PC-3 (cell line): ENCODE measurements around the gene SNRPD1. TPM values are rescaled to one million over a fixed set of nuclear protein-coding genes. Genes with fewer than 3 reads are reported as not detected.

Source experiments
- ATAC-seq: fragments of 200-7000 bp; cut with Tn5 transposase; 2 replicates; pipeline ENCODE4 v1.9.1; 2020; ENCODE audit warnings: mild to moderate bottlenecking, moderate library complexity
- BruUV-seq: library from RNA; stranded (reverse); fragments of 400-500 nt; replicated peaks from 2 replicates; lab custom pipeline; 2021; lab: Mats Ljungman, UMichigan
- CTCF ChIA-PET: fragments of 300-600 bp; sonication (Branson Sonifier 250); formaldehyde crosslinking; loops from one replicate; lab custom pipeline; 2022; ENCODE audit warnings: antibody characterized with exemption; lab: Charles Lee
- POLR2A ChIA-PET: fragments of 300-600 bp; sonication (Branson Sonifier 250); formaldehyde crosslinking; loops from one replicate; lab custom pipeline; 2022; ENCODE audit warnings: antibody characterized with exemption; ENCODE audit not compliant: unreplicated experiment; lab: Charles Lee
- DNase-seq: peaks from one replicate; pipeline ENCODE4 v3.0.0-alpha.2; 2015
- H2AFZ ChIP-seq: fragments of 300-600 bp; sonication (generic); 2 replicates; pipeline ENCODE4 v1.6.0; 2016; ENCODE audit warnings: antibody characterized with exemption, low read length
- H3F3A ChIP-seq: fragments of 300-600 bp; sonication (generic); one replicate; pipeline ENCODE4 v1.6.0; 2017; ENCODE audit warnings: antibody characterized with exemption, low read length, control low read depth, mild to moderate bottlenecking; ENCODE audit not compliant: unreplicated experiment
- H3K27ac ChIP-seq: fragments of 300-600 bp; sonication (generic); 2 replicates; pipeline ENCODE4 v1.5.1; 2016; ENCODE audit warnings: mild to moderate bottlenecking, low read length
- H3K27me3 ChIP-seq: fragments of 300-600 bp; sonication (generic); 2 replicates; pipeline ENCODE4 v1.6.1; 2016; ENCODE audit warnings: low read length, mixed read lengths
- H3K36me3 ChIP-seq: fragments of 300-600 bp; sonication (generic); 2 replicates; pipeline ENCODE4 v1.6.1; 2016; ENCODE audit warnings: low read depth, mixed run types, low read length, mixed read lengths
- H3K4me1 ChIP-seq: fragments of 300-600 bp; sonication (generic); 2 replicates; pipeline ENCODE4 v1.5.1; 2016; ENCODE audit warnings: low read length; ENCODE audit not compliant: insufficient read depth
- H3K4me2 ChIP-seq: fragments of 300-600 bp; sonication (generic); 2 replicates; pipeline ENCODE4 v1.6.0; 2016; ENCODE audit warnings: low read length
- H3K4me3 ChIP-seq: fragments of 300-600 bp; sonication (generic); 2 replicates; pipeline ENCODE4 v1.5.1; 2016; ENCODE audit warnings: mild to moderate bottlenecking, low read length, mixed read lengths
- H3K79me2 ChIP-seq: fragments of 300-600 bp; sonication (generic); 2 replicates; pipeline ENCODE4 v1.6.1; 2017; ENCODE audit warnings: low read length, mixed read lengths
- H3K9ac ChIP-seq: fragments of 300-600 bp; sonication (generic); 2 replicates; pipeline ENCODE4 v1.6.0; 2016; ENCODE audit warnings: mild to moderate bottlenecking, low read length
- H3K9me2 ChIP-seq: fragments of 300-600 bp; sonication (generic); replicated peaks from 2 replicates; pipeline ENCODE4 v1.6.1; 2016; ENCODE audit warnings: mixed run types, low read length, mixed read lengths
- H3K9me3 ChIP-seq: fragments of 300-600 bp; sonication (generic); 2 replicates; pipeline ENCODE4 v1.6.1; 2016; ENCODE audit warnings: low read length, mixed read lengths
- H4K20me1 ChIP-seq: fragments of 300-600 bp; sonication (generic); 2 replicates; pipeline ENCODE4 v1.6.1; 2016; ENCODE audit warnings: low read length, mixed read lengths
- CTCF ChIP-seq: fragments of 300-600 bp; sonication (generic); conservative IDR thresholded peaks from 2 replicates; pipeline ENCODE4 v1.5.1; 2017; ENCODE audit warnings: antibody characterized with exemption, low read depth, mild to moderate bottlenecking, low read length
- EZH2 ChIP-seq: fragments of 300-600 bp; sonication (generic); IDR thresholded peaks from one replicate; pipeline ENCODE4 v1.6.1; 2017; ENCODE audit warnings: antibody characterized with exemption, mild to moderate bottlenecking, low read length; ENCODE audit not compliant: unreplicated experiment
- EZH2phosphoT487 ChIP-seq: fragments of 300-600 bp; sonication (generic); IDR thresholded peaks from 2 replicates; pipeline ENCODE4 v1.6.1; 2018; ENCODE audit warnings: mild to moderate bottlenecking, antibody characterized with exemption, low read length, borderline replicate concordance
- intact Hi-C: fragments of 100-400 bp; cut with micrococcal nuclease; formaldehyde crosslinking; loops from 2 replicates; pipeline ENCODE4 v1.9.0; 2023
- total RNA-seq: library from RNA; depleted of rRNA; stranded (reverse); fragments of >200 nt; gene quantifications from 2 replicates; pipeline ENCODE4 v1.2.3, GENCODE V29; 2014

Gene SNRPD1
- total RNA-seq, 1 experiment from 2014 or later, result 73.2 TPM

DNA sequence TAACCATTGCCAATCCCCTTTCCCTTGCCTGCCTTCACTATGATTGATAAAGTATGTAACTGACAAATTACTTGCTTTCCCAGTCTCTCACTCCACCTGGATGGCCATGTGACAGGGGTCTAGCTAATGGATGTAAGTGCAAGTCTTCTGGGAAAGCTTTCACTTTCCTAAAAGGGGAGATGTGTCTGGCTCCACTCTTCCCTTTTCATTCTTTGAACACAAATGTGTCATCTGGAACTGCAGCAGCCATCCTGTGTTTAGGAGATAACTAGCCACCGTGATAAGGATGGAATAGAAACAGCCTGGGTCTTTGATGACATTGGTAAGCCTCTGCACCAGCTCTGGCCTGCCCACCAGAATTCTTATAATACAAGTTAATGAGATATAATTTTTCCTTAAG, 38.2 kb downstream of the SNRPD1 start:
- ATAC-seq (no peak), DNase-seq (no peak)
- Histone ChIP-seq H2AFZ (no peak overlapping the region), H3K4me1 (no peaks in the 10 kb centered on the region), H3K9me2 (no peaks in the 10 kb centered on the region), H4K20me1 (no peaks in the 10 kb centered on the region), H3K36me3 (no peaks in the 10 kb centered on the region), H3K79me2 (no peaks in the 10 kb centered on the region), H3K9me3 (no peaks in the 10 kb centered on the region), H3K4me2 (no peak overlapping the region), H3K27ac (no peak overlapping the region), H3K4me3 (no peak overlapping the region), H3K9ac (no peak overlapping the region), H3K27me3 (no peaks in the 10 kb centered on the region), H3F3A (no peaks in the 10 kb centered on the region)
- no TSS peak for BruUV-seq
- CTCF ChIA-PET, result no interaction called here
- no peak for TF ChIP-seq EZH2phosphoT487
- TF ChIP-seq EZH2, result no peak
- no peak for TF ChIP-seq CTCF
- intact Hi-C loops, result no loop called here
- POLR2A ChIA-PET, result no interaction called here

DNA sequence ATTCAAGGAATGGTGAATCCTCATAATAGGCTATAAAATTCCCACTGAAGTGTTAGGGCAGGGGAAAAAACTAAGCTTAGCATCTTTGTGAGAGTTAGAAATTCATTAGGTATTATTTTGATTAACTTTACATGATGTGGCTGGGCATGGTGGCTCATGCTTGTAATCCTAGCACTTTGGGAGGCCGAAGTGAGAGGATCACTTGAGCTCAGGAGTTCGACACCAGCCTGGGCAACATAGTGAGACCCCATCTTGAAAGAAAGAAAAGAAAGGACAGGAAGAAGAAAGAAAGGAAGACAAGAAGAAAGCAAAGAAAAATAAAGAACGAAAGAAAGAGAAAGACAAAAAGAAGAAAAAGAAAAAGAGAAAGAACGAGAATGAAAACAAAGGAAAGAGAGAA, 40.0 kb downstream of the SNRPD1 start:
- intact Hi-C loops, result no loop called here
- Histone ChIP-seq H2AFZ (no peak overlapping the region), H3K36me3 (no peaks in the 10 kb centered on the region), H3K9me2 (no peaks in the 10 kb centered on the region), H3K9ac (no peak overlapping the region), H3K4me1 (peaks cover 10% of the 10 kb centered on the region), H3K4me2 (no peak overlapping the region), H4K20me1 (no peaks in the 10 kb centered on the region), H3F3A (no peaks in the 10 kb centered on the region), H3K27me3 (no peaks in the 10 kb centered on the region), H3K9me3 (no peaks in the 10 kb centered on the region), H3K27ac (no peak overlapping the region), H3K4me3 (no peak overlapping the region), H3K79me2 (no peaks in the 10 kb centered on the region)
- POLR2A ChIA-PET, result no interaction called here
- no TSS peak for BruUV-seq
- ATAC-seq (no peak), DNase-seq (no peak)
- TF ChIP-seq EZH2phosphoT487, result no peak
- TF ChIP-seq EZH2, result no peak
- no peak for TF ChIP-seq CTCF
- CTCF ChIA-PET, result no interaction called here

GRCh38 chr18:21653361-21653760, 41.2 kb downstream of the SNRPD1 start:
- POLR2A ChIA-PET, result no interaction called here
- CTCF ChIA-PET, result no interaction called here
- Histone ChIP-seq H3K4me3 (no peak overlapping the region), H3K4me2 (no peak overlapping the region), H3K27me3 (no peaks in the 10 kb centered on the region), H3K36me3 (no peaks in the 10 kb centered on the region), H3K9ac (no peak overlapping the region), H3F3A (no peaks in the 10 kb centered on the region), H3K27ac (no peak overlapping the region), H3K9me3 (no peaks in the 10 kb centered on the region), H3K4me1 (peaks cover 11% of the 10 kb centered on the region), H3K79me2 (no peaks in the 10 kb centered on the region), H3K9me2 (no peaks in the 10 kb centered on the region), H4K20me1 (no peaks in the 10 kb centered on the region), H2AFZ (no peak overlapping the region)
- BruUV-seq, result no TSS peak
- ATAC-seq (no peak), DNase-seq (no peak)
- TF ChIP-seq EZH2phosphoT487, result no peak
- no peak for TF ChIP-seq CTCF
- no peak for TF ChIP-seq EZH2
- intact Hi-C loops, result no loop called here
